BJ (cell line): ENCODE results near the gene NOTCH4. TPM values are rescaled to one million over a fixed set of nuclear protein-coding genes. Genes with fewer than 3 reads are reported as not detected.
"Not testable (repeated sequence)": the region's sequence is repeated elsewhere in the genome, so short reads cannot be mapped to it uniquely, and the experiment has no call there.

Source experiments
- CTCF ChIA-PET: fragments of 350-600 bp; formaldehyde crosslinking; extraction: SDS; loops from one replicate; lab custom pipeline; 2021; ENCODE audit warnings: antibody characterized with exemption, inconsistent platforms; lab: Yijun Ruan, JAX
- POLR2A ChIA-PET: fragments of 300-600 bp; sonication (Branson Sonifier 250); formaldehyde crosslinking; extraction: SDS; loops from one replicate; lab custom pipeline; 2021; ENCODE audit warnings: antibody characterized with exemption; lab: Charles Lee
- DNase-seq: peaks from one replicate; pipeline ENCODE4 v3.0.0-alpha.2; 2011; ENCODE audit warnings: low read depth
- H3K27me3 ChIP-seq: 2 replicates; pipeline ENCODE4 v1.6.0; 2011; ENCODE audit warnings: low read length; ENCODE audit not compliant: control insufficient read depth, insufficient read depth
- H3K36me3 ChIP-seq: 2 replicates; pipeline ENCODE4 v1.5.1; 2011; ENCODE audit warnings: low read length; ENCODE audit not compliant: control insufficient read depth, insufficient read depth
- H3K4me3 ChIP-seq: 2 replicates; pipeline ENCODE4 v1.5.1; 2011; ENCODE audit warnings: low read depth, mild to moderate bottlenecking, control low read depth, low read length
- polyA plus RNA-seq: library from polyadenylated mRNA; depleted of rRNA; stranded (reverse); fragments of >200 nt; gene quantifications from 2 replicates; pipeline ENCODE4 v1.2.3, GENCODE V29; 2011
- TF ChIP-seq, protein P1 (sequence below): IDR thresholded peaks from 2 replicates; pipeline ENCODE4 v1.5.1; 2011; ENCODE audit warnings: low read depth, mild to moderate bottlenecking, control low read depth, inconsistent platforms, low read length, moderate library complexity; ENCODE audit not compliant: insufficient read depth

NOTCH4 gene
- polyA plus RNA-seq, 1 experiment, result 0.42 TPM

DNA sequence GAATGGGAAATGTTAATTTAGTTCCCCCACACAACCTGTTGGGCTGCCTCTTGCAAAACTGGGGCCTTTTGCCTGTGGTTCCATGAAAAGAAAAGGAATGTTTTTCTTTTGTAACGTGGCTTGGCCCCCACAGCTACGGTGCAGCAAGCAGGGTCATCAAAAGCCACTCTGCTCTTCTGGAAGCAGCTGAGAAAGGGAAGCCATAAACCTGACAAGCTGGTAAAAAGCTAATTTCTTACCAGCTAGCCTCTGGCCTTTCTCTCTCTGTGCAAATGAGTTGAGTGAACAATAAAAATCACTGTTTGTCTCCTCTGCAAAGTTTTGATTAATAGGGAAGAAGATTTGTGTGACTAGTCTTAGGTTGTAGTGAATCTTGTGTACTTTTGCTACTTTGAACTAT is 23.5 kb upstream of the NOTCH4 start:
- Histone ChIP-seq H3K4me3 (no peak overlapping the region), H3K36me3 (no peaks in the 10 kb centered on the region), H3K27me3 (peaks cover 2% of the 10 kb centered on the region)
- TF ChIP-seq, protein P1, sequence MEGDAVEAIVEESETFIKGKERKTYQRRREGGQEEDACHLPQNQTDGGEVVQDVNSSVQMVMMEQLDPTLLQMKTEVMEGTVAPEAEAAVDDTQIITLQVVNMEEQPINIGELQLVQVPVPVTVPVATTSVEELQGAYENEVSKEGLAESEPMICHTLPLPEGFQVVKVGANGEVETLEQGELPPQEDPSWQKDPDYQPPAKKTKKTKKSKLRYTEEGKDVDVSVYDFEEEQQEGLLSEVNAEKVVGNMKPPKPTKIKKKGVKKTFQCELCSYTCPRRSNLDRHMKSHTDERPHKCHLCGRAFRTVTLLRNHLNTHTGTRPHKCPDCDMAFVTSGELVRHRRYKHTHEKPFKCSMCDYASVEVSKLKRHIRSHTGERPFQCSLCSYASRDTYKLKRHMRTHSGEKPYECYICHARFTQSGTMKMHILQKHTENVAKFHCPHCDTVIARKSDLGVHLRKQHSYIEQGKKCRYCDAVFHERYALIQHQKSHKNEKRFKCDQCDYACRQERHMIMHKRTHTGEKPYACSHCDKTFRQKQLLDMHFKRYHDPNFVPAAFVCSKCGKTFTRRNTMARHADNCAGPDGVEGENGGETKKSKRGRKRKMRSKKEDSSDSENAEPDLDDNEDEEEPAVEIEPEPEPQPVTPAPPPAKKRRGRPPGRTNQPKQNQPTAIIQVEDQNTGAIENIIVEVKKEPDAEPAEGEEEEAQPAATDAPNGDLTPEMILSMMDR, result no peak
- POLR2A ChIA-PET, result no interaction called here
- CTCF ChIA-PET, result interaction anchor here (1.6 kb wide), 1 partner anchor 166 kb away, joined by 8 read pairs; no protein-coding TSS in a partner anchor
- no peak for DNase-seq

DNA sequence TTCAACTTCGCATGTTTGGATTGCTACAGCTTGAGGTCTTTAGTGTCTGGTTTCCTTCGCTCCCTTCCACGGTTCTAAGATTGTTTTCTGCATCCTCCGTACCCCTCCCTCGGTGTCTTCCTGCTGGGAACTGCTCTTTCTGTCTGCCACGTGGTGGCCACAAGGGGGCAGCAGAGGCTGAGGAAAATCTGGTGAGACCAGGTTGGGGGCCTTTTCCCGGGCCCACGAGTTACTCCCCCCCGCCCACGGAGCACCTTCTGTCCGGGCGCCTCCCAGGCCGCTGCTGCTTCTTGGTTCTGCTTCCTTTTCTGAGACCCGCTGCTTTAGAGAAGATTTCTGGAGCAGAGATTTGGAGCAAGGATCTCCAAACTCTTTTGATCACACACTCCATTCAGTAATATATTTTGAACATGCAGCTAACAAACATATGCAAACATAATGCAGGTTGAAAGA is 21.1 kb upstream of the NOTCH4 start:
- no peak overlapping the region for H3K4me3 ChIP-seq
- TF ChIP-seq, protein P1, result peak; percentile 94
- POLR2A ChIA-PET, result interaction anchor here (0.6 kb wide), 1 partner anchor 11 kb away, joined by 3 read pairs; no protein-coding TSS in a partner anchor

DNA sequence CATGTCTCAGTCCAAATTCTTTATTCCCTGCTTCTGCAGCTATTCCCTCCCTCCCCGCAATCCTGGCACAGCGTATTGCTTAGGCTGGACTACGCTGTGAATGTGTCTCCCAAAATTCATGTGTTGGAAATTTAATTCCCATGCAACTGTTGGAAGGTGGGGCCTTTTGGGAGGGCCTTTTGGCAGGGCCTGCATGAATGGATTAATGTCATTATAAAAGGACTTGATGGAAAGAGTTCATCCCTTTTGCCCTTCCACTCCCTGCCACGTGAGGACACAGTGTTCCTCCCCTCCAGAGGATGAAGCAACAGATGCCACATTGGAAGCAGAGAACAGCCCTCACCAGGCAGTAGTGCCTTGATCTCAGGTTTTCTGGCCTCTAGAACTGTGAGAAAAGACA is 20.4 kb upstream of the NOTCH4 start:
- no peak for DNase-seq
- CTCF ChIA-PET, result interaction anchor here (0.8 to 2.2 kb wide), 11 partner anchors 9 to 456 kb away, joined by 3 to 26 read pairs (median 5); no protein-coding TSS in a partner anchor
- TF ChIP-seq, protein P1, result no peak
- Histone ChIP-seq H3K27me3 (peaks cover 3% of the 10 kb centered on the region), H3K4me3 (no peak overlapping the region), H3K36me3 (no peaks in the 10 kb centered on the region)
- POLR2A ChIA-PET, result no interaction called here

More for the DNA sequence above, 21.1 kb upstream of the NOTCH4 start:
- CTCF ChIA-PET, result interaction anchor here (0.7 to 2.2 kb wide), 19 partner anchors 9 to 563 kb away, joined by 3 to 26 read pairs (median 3); partner anchors contain the start of gene GPSM3
- Histone ChIP-seq H3K36me3 (no peaks in the 10 kb centered on the region), H3K27me3 (peaks cover 3% of the 10 kb centered on the region)
- DNase-seq, result peak; percentile 37

DNA sequence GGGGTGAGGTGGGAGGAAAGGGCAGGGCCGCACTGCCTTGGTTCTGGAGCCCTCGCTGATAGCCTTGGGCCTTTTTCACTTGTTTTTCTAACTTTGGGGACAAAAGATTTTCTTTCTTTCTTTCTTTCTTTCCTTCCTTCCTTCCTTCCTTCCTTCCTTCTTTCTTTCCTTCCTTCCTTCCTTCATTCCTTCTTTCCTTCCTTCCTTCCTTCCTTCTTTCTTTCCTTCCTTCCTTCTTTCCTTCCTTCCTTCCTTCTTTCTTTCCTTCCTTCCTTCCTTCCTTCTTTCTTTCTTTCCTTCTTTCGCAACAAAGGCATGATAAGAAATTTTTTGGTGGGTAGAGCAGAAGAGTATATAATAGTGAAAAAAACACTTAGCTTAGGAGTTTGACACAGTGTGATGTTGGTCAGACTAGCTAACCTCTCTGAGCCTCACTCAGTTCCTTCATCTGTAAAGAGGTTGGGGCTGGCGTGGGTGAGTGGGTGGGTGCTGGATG is 18.5 kb upstream of the NOTCH4 start:
- POLR2A ChIA-PET, H3K4me3 ChIP-seq, DNase-seq, H3K27me3 ChIP-seq, H3K36me3 ChIP-seq: not testable (repeated sequence)
- CTCF ChIA-PET, result interaction anchor here (1.0 kb wide), 1 partner anchor 13 kb away, joined by 5 read pairs; no protein-coding TSS in a partner anchor

DNA sequence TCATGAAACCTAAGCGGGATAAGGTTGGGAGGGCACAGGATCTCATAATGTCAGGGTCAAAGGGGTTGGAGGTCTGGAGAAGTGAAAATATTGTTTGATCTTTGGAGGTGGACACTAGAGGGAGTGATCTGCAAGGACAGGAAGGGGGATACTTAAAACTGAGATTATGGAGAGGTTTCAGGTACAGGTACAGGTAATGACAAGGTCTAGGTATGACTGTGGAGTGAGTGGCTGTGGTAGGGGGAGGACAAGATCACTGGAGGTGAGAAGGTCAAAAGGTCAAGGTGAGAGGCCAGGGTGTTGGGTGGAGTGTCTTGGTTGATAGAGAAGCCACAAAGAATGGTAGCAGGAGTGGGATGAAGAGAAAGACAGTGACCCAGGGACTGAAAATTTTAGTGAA is 16.8 kb upstream of the NOTCH4 start:
- no peak for DNase-seq
- TF ChIP-seq, protein P1, result no peak
- POLR2A ChIA-PET, result no interaction called here
- no peak overlapping the region for H3K4me3 ChIP-seq
- CTCF ChIA-PET, result no interaction called here
- H3K27me3 ChIP-seq, result 0 out of 2 replicates have a peak, but pooled peaks cover 1% of the 10 kb centered on the region
- H3K36me3 ChIP-seq, result no peaks in the 10 kb centered on the region
